ENCODE results near the gene MRS2. TPM values are rescaled to one million over a fixed set of nuclear protein-coding genes. Genes with fewer than 3 reads are reported as not detected.

Gene MRS2
- total and polyA plus RNA-seq, 2 donors (not counting 3 experiments of a cell fraction or from before 2014, with no cell fraction given) = 12.1 to 21.1 TPM

- Histone ChIP-seq H3K9me1 (replicated peaks; ENCODE audit: control insufficient read depth, extremely low read depth, insufficient read depth, low read length) (no peaks in the 10 kb centered on the region), H3K4me3 (replicated peaks in 1 of 3; ENCODE audit: insufficient read depth in 1 of 3, low read depth in 1 of 3, low read length in 3 of 3) (no peak overlapping the region), H3K9ac (replicated peaks; ENCODE audit: extremely low read depth, insufficient read depth, low read length) (no peak overlapping the region), H4K20me1 (replicated peaks; ENCODE audit: control insufficient read depth, extremely low read depth, insufficient read depth, low read length) (no peaks in the 10 kb centered on the region), H3K9me3 (replicated peaks; ENCODE audit: control insufficient read depth, insufficient read depth, low read length) (no peaks in the 10 kb centered on the region), H3K36me3 (ENCODE audit: control insufficient read depth in 2 of 2, extremely low read depth in 1 of 2, insufficient read depth in 2 of 2, low read length in 2 of 2) (no peaks in the 10 kb centered on the region), H3K27ac (ENCODE audit: insufficient read depth, low read depth, low read length) (no peak overlapping the region), H3K4me2 (ENCODE audit: insufficient read depth, low read length) (no peak overlapping the region), H3K4me1 (ENCODE audit: control insufficient read depth, extremely low read depth, insufficient read depth, low read length) (no peaks in the 10 kb centered on the region), H3K79me2 (ENCODE audit: control insufficient read depth, insufficient read depth, low read length) (no peaks in the 10 kb centered on the region), H3K27me3 (ENCODE audit: control insufficient read depth in 2 of 2, insufficient read depth in 2 of 2, low read length in 2 of 2) (no peaks in the 10 kb centered on the region), H2AFZ (ENCODE audit: low read depth, low read length) (no peak overlapping the region)
- dilution Hi-C loops (cut with MboI; ENCODE audit: extremely low pct_ligation_motif_present, low sequenced_read_pairs) = no loop called here
- ChIA-PET CTCF (interaction anchor here (0.7 to 1.1 kb wide), 3 partner anchors 9 to 12 kb away, joined by 3 to 4 read pairs (median 3); no protein-coding TSS in a partner anchor), POLR2A (no interaction called here)
- TF ChIP-seq MAX (IDR thresholded peaks at IDR 0.05; ENCODE audit: insufficient read depth, insufficient read length) (no peak), MYC (IDR thresholded peaks at IDR 0.05; ENCODE audit: low read depth, low read length) (no peak), CTCF (IDR thresholded peaks at IDR 0.05; ENCODE audit: extremely low read depth in 1 of 2, insufficient read depth in 1 of 2, low read depth in 1 of 2, low read length in 2 of 2) (no peak), JUN (IDR thresholded peaks at IDR 0.05; ENCODE audit: borderline replicate concordance, insufficient read depth, insufficient read length, low read depth) (no peak), POLR2AphosphoS5 (IDR thresholded peaks at IDR 0.05; ENCODE audit: insufficient read depth, low read depth, low read length) (no peak), GATA2 (IDR thresholded peaks at IDR 0.05; ENCODE audit: insufficient read depth, insufficient read length, low read depth, low read length) (no peak), FOS (IDR thresholded peaks at IDR 0.05; ENCODE audit: borderline replicate concordance, insufficient read depth, low read length) (no peak), POLR2A (IDR thresholded peaks at IDR 0.05; ENCODE audit: low read depth, low read length) (no peak), EZH2 (IDR thresholded peaks at IDR 0.05; ENCODE audit: borderline replicate concordance, low read depth, low read length, severe bottlenecking) (no peak)
- FAIRE-seq (no peak), DNase-seq (ENCODE audit: low read depth, low spot score) (no peak)
- intact Hi-C loops (cut with micrococcal nuclease) = no loop called here
- BruUV-seq (replicated peaks) = no TSS peak
Observed at GRCh38 chr6:24440897-24441598, 38.3 kb downstream of the MRS2 start.
